HG03432 (cell line): ENCODE results near the gene PPP1R3C.

Experiments used
- ATAC-seq: cut with Tn5 transposase; IDR thresholded peaks from one replicate; pipeline ENCODE4 v1.9.1; 2021; ENCODE audit warnings: mild to moderate bottlenecking, moderate library complexity; ENCODE audit not compliant: unreplicated experiment

PPP1R3C gene

GRCh38 chr10:91602449-91602848 is 30.4 kb downstream of the PPP1R3C start:
- ATAC-seq = no peak

- no peak for ATAC-seq
These were observed 31.7 kb downstream of the PPP1R3C start for GRCh38 chr10:91601212-91601611.

GRCh38 chr10:91598211-91598977 is 34.5 kb downstream of the PPP1R3C start:
- no peak for ATAC-seq

- ATAC-seq = no peak
These were observed 35.5 kb downstream of the PPP1R3C start for GRCh38 chr10:91597197-91597881.

GRCh38 chr10:91596825-91597196 is 36.1 kb downstream of the PPP1R3C start:
- no peak for ATAC-seq

- no peak for ATAC-seq
These were observed 39.0 kb downstream of the PPP1R3C start for GRCh38 chr10:91593834-91594233.

GRCh38 chr10:91593366-91593765 is 39.5 kb downstream of the PPP1R3C start:
- ATAC-seq = no peak

GRCh38 chr10:91592266-91592975 is 40.5 kb downstream of the PPP1R3C start:
- no peak for ATAC-seq

- ATAC-seq = no peak
These were observed 41.1 kb downstream of the PPP1R3C start for GRCh38 chr10:91591797-91592174.

- ATAC-seq = no peak
These were observed 41.7 kb downstream of the PPP1R3C start for GRCh38 chr10:91590904-91591796.

- no peak for ATAC-seq
These were observed 42.5 kb downstream of the PPP1R3C start for GRCh38 chr10:91590142-91590903.

- no peak for ATAC-seq
These were observed 43.2 kb downstream of the PPP1R3C start for GRCh38 chr10:91589658-91590035.

GRCh38 chr10:91589015-91589657 is 43.7 kb downstream of the PPP1R3C start:
- no peak for ATAC-seq

- ATAC-seq = no peak
These were observed 44.9 kb downstream of the PPP1R3C start for GRCh38 chr10:91587710-91588638.

GRCh38 chr10:91582153-91582554 is 50.7 kb downstream of the PPP1R3C start:
- ATAC-seq = no peak

- no peak for ATAC-seq
These were observed 53.4 kb downstream of the PPP1R3C start for GRCh38 chr10:91579329-91579985.
